IPS-18c (cell line): Measurements from ENCODE around the gene DEDD2.

ENCODE experiments used
- H3K4me3 ChIP-seq: 2 replicates; pipeline ENCODE4 v1.7.0; 2013; ENCODE audit warnings: low read depth, mild to moderate bottlenecking, low read length, moderate library complexity; ENCODE audit not compliant: insufficient read depth
- H3K9me3 ChIP-seq: one replicate; pipeline ENCODE4 v1.6.1; 2013; ENCODE audit warnings: mild to moderate bottlenecking, low read length, moderate library complexity; ENCODE audit not compliant: control insufficient read depth, insufficient read depth

The DEDD2 gene

DNA sequence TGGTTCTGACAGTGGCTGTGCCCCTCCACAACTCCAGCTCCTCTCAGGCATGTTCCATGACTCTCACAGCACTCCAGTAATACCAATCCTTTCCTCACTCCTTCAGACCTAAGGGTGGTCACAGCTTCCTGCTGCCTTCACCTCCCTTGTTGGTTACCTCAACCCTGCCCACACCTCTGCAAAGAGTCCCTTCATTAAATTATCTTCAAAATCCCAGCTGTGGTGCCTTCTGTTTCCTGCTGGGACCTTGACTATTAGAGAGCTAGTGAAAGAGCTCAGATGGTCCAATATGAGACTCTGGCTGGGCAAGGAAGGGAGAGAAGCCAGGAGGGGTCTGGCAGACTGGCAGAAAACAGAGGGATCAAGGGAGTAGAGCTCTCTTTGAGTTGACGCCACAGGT, 26.1 kb downstream of the DEDD2 start:
- H3K9me3 ChIP-seq: no peaks in the 10 kb centered on the region
- H3K4me3 ChIP-seq: no peak overlapping the region

DNA sequence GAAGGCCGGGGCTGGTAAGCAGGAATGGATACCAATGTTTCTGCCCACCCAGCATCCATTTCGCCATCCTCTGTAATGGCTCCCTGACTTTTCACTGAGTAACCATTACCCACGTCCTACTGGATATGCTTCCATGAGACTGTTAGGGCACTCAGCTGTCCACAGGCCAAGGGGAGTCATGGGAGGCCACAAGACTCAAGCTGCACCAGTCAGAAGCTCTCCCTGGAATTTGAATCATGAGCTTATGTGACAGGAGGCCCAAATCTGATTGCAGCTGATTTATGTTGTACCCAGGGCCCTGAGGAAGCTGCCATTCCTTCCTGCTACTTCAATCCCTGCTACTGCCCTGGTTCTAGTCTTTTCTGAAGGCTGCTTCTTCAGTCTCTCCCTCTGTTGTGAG, 28.3 kb downstream of the DEDD2 start:
- H3K4me3 ChIP-seq: no peak overlapping the region
- no peaks in the 10 kb centered on the region for H3K9me3 ChIP-seq

DNA sequence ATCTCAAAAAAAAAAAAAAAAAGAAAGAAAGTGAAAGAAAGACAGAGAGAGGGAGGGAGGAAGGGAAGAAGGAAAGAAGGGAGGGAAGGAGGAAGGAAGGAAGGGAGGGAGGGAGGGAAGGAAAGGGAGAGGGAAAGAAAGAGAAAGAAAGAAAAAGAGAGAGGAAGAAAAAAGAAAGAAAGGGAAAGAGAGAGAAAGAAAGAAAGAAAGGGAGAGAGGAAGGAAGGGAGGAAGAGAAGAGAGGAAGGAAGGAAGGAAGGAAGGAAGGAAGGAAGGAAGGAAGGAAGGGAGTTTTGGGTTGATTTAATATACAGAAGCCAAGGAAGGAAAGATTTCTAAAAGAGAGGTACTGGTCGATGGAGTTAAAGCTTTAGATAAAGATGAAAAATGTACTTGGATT, 28.8 kb downstream of the DEDD2 start:
- Histone ChIP-seq H3K4me3 (no peak overlapping the region), H3K9me3 (no peaks in the 10 kb centered on the region)

DNA sequence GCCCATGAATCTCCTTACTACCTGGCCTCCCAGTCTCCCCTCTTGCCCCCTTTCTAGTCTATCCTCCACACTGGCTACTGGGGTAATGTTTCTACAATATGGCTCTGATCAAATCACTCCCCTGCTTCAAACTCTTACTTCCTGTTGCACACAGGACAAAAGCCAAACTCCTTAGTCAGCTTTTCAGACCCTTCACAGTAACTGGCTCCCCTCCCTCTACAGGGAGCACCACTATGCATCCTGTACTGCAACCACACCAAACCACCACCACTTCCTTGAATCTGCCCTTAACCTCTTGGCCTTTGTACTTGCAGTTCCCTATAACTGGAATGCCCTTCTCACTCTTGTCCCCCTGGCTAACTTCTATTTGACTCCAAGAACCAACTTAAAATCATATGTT, 32.2 kb downstream of the DEDD2 start:
- H3K4me3 ChIP-seq: no peak overlapping the region
- H3K9me3 ChIP-seq: no peaks in the 10 kb centered on the region

DNA sequence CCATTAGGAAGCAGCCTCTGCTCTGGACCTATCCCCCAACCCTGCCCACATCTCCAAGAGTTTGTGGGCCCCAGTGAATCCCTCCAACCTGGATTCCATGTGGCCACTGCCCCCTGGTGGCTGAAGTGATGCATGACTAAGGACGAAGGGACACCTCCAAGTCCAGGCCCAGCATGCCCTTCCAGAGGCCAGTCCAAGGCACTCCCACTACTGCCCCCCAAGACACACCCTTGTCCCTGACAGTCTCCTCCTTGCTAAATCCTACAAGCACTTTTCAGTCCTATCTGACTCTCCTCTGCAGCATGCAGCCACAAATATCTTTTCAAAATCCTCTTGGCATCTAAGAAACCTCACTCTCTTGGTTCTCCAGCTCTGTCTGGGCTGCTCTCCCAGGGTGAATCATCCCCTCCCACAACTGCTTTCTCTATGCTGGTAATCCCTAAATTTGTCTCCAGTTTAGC, 33.0 kb downstream of the DEDD2 start:
- Histone ChIP-seq H3K4me3 (no peak overlapping the region), H3K9me3 (no peaks in the 10 kb centered on the region)

DNA sequence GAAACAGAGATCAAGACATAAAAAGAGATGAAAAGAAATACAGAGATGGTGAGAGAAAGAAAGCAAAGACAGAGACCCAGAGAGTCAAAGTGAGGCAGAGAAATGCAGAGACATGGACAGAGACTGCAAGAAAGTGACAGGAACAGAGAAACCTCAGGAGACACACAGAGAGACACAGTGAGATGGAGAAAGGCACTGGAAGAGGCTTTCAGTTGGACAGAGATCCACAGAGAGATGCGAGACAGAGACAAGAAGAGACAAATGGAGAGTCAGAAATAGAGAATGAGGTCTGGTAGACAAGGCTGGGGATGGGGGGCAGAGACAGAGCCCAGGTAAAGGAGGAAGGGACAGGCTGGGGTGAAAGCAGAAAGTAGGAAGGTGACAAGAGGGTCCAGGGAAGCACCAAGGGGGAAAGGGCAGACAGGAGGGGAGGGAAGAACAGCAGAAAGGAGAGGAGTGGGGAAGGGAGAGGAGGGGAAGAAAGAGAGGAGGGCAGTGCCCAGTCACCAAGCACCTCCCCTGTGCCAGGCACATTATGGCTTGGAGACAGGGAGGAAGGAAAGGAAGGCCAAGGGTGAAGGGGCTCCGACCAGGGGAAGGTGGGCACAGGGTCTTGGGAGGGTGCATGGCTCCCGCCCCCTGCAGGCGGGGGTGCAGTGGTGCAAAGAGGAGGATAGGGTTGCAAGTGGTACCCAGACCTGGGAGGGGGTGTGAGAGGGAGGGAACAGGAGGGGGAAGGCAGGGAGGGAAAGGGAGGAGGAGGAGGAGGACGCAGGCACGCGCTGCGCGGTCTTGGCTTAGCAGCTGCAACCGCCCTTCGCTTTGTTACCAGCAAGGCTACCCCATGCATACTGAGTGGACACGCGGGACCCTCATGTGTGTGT, 38.4 kb downstream of the DEDD2 start:
- no peak overlapping the region for H3K4me3 ChIP-seq
- no peaks in the 10 kb centered on the region for H3K9me3 ChIP-seq

DNA sequence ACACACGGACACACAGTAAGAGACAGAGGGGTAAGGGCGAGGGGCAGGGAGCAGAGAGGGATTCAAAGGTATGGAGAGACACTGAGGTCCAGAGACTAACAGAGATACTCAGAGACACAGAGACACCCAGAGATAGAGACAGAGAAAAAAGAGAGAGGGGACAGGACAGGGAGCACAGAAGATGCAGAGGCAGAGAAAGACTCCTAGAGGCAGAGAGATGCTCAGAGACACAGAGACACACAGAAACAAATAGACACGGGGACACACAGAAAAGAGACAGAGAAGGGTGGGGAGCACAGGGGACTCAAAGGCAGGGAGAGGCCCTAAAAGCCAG, 39.8 kb downstream of the DEDD2 start:
- Histone ChIP-seq H3K9me3 (no peaks in the 10 kb centered on the region), H3K4me3 (no peak overlapping the region)

DNA sequence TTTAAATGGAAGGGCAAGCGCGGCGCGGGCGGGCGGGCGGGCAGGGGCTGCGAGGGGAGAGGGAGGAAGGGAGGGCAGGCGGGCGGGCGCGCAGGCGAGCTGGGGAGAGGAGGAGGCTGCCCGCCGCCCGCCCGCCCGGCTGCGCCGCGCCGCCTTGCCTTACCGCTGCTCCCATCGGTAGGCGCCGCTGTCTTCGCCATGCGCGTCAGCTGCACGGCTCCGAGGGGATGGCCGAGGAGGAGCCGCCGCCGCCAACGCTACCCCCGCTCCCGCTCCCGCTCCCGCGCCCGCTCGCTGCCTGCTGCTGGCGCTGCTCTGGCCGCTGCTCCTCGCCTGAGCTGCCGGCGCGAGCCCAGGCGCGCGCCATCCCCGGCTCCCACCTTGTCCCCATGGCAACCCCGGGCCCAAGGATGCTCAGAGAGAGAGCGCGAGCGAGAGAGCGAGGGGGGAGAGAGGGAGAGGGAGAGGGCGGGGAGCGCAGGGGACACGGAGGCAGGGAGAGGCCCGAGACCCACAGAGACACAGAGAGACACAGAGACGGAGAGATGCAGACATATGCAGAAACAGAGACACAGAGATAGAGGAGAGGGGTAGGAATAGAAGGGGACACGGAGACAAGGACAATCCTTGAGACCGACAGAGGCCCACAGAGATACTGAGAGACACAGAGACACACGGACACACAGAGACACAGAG, 40.3 kb downstream of the DEDD2 start:
- H3K9me3 ChIP-seq: no peaks in the 10 kb centered on the region
- peak overlapping the region; percentile 41 for H3K4me3 ChIP-seq

DNA sequence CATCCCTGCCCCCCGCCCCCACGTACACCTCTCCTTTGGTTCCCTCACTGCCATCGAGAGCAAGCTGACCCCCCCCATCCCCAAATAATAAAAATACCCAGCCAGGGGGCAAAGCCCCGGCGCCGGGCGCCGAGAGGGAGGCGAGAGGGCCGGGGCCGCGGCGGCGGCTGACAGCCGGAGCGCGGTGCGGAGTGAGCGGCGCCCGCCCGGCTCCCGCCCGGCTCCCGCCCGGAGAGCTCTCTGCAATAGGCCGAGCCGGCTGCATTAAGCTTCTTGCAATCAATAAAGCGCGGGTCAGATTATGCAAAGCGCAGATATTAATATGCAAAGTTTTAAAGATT, 40.9 kb downstream of the DEDD2 start:
- Histone ChIP-seq H3K9me3 (no peaks in the 10 kb centered on the region), H3K4me3 (peak overlapping the region; percentile 38; the same call in 1 of the 2 replicates)

DNA sequence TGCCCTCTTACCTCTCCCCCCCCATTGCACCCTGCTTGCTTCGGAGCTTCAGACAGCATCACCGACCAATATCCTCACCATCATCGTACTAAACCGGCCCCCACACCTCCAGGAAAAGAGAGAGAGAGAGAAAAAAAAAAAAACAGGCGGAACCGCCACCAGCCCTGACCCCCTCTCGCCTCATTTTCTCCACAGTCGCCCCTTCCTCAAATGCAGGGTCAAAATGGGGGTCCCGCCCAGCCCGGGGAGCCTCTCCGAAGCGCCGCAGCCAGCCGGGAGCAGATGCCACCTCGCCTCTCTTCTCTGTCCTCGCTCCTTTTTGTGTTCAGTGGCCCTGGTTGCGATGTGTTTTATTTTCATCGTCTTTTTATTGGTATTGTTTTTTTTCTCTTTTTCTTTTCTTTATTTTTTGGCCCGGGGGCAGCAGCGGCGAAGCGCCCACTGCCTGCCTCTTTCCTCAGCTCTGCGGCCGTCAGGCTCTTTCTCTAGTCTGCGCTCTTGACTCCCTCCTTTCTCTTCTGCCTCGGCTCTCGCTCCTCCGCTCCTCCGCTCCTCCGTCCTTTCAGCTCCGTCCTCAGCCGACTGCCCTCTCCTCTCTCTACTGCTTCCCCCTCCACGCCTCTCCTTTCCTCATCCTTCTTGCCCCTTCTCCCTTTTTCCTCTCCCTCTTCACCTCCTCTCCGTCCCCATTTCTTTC, 41.4 kb downstream of the DEDD2 start:
- Histone ChIP-seq H3K4me3 (peak overlapping the region; percentile 38), H3K9me3 (no peaks in the 10 kb centered on the region)

DNA sequence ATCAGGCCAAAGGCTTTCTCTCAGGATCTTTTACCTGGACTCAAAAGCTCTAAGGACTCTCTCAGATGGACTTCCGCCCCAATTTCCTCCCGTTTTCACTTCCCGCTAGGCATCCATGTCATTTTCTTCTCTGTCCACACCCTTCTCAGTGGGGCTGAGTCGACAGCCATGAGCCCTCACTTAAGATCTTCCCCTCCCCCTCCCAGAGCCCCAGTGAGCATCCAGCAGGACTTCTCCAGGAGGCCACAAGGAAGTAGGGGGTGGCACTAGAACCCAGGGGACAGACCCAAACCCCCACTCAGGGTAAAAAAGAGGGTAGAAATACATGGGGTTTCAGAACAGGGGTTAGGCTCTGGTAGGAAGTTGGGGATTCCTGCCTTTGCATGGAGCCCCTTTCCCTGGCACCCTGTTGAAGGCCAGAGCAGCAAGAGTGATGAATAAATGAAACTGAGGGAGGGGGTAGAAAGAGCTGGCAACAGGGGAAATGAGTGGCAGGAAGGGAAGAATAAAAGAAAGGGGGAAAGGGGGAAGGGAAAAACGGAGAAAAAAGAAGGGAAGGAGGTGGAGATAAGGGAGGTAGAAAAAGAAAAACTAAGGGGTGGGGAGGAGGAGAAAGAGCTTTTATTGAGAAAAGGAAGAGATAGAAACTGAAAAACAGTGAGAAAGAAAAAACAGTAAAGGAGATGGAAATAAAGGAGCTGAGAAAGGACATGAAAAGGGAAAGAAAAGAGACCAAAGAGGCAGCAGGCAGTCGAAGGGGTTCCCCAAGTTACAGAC, 42.3 kb downstream of the DEDD2 start:
- Histone ChIP-seq H3K4me3 (no peak overlapping the region), H3K9me3 (no peaks in the 10 kb centered on the region)

DNA sequence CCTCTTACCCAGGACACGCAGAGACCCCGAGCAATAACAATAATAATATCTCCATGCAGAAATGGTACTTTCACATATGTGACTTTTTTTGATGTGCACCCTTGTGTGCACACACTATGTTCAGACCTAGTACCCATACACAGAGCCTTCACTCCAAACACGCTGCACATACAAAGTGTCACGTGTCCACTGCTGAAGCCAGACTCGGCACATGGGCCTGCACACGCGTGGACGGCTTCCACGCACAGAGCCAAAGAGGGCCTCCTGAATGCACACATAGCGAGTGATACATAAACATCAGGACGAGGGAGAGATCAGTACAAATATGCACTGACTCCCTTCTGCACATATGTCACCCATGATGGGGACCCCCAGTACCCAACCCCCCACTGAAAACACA, 43.3 kb downstream of the DEDD2 start:
- no peak overlapping the region for H3K4me3 ChIP-seq
- no peaks in the 10 kb centered on the region for H3K9me3 ChIP-seq

DNA sequence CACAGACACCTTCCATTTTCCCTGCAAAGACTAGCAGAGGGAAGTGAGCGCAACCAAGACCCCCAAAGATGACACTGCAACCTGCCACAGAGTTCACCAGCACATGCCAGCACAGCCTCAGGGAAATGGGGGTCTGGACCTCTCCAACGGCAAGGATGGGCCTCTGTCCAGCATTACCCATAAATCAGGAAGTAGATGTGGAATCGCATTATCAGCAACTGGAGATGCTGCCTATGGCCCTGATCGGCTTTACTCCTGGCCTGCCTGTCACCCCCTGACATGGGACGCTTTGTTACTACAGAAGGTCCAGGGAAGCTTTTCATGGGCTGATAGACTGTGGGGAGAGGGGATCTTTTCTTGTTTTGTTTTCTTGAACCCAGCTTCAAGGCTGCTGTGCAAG, 43.8 kb downstream of the DEDD2 start:
- Histone ChIP-seq H3K4me3 (no peak overlapping the region), H3K9me3 (no peaks in the 10 kb centered on the region)

DNA sequence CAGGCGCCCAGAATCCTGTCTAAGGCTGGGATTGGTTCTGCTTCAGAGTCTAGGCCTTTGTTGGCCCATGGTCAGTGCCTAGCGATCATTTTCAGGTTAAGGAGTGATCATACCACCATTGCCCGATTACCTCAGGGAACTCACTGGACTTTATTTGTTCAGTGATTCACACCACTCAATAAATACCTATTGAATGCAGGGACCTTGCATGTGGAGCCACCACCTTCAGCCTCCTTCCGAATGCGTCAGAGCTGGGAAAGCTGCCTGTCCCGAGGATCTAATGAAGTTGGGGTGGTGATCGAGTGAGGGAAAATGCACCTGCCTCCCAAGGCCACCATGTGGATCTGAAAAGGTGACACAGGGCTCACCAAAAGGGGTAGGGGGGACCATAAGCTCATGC, 45.2 kb downstream of the DEDD2 start:
- no peaks in the 10 kb centered on the region for H3K9me3 ChIP-seq

DNA sequence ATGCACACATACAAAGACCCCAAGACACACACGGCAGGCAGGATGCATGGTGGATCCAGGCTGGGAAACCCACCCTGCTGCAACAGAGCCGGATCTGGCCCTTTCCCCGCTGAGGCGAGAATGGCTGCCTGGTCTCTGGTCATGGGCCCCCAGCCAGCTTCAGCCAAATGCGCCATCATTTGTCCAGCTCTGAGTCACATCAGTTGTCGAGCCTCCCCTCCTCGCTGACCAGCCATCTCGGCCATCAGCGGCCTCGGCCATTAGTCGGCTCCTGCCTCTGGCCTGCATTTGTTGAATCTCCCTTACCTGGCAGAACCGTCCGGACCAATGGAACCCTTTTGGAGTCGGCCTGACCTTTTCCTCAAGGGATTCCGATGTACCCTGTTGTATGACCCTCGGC, 46.8 kb downstream of the DEDD2 start:
- no peak overlapping the region for H3K4me3 ChIP-seq
- no peaks in the 10 kb centered on the region for H3K9me3 ChIP-seq

More for the DNA sequence above, 45.2 kb downstream of the DEDD2 start:
- no peak overlapping the region for H3K4me3 ChIP-seq

DNA sequence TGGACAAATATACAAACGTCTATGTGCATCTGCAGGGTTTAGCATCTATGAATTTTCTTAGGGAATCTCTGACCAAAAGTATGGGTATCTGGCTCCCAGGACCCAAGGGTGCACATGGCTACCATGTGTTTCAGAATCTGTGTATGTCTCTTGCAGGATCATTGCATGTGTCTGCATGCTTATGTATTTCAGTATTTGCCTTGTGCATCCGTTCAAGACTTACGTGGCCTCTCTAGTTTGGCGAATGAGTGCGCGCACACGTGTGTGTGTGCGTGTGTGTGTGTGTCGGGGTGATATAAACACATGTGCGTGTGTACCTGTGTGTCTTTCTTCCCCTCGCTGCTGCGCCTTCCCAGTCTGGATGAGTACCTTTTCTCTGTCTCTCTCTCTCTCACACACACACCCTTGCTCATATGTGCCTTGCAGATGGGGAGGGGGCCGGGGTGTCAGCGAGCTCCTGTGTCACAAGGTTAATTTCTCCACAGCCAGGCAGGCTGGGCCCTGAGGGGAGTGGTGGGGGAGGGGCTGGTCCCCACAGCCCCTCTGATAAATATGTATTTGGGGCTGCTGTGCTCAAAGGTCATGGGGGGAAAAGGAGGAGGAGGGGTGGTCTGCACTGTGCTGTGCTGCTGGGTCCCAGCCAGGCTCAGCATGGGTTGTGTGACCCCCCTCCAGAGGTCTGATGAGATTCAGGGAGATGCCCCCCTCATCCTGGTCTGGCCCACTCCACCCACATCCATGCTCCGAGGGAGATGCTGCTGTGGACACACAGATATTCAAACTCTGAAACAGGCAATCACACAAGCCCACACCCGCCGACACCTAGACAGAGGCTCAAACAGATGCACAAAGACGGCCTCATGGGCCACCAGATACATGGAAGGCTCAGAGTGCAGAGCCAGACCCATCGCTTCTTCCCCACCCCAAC, 47.7 kb downstream of the DEDD2 start:
- H3K4me3 ChIP-seq: no peak overlapping the region
- no peaks in the 10 kb centered on the region for H3K9me3 ChIP-seq
